HL-60 (cell line): ENCODE results near the gene ZNF507.

Source experiments
- CTCF ChIP-seq: IDR thresholded peaks from one replicate; pipeline ENCODE4 v1.5.1; 2011; ENCODE audit warnings: low read length, control low read depth, inconsistent platforms; ENCODE audit not compliant: insufficient read depth
- POLR2AphosphoS5 ChIP-seq: IDR thresholded peaks from 2 replicates; pipeline ENCODE4 v1.6.1; 2012; ENCODE audit warnings: low read depth
- REST ChIP-seq: IDR thresholded peaks from 2 replicates; pipeline ENCODE4 v1.6.1; 2012; ENCODE audit warnings: low read depth; ENCODE audit not compliant: insufficient replicate concordance

- no peak for TF ChIP-seq CTCF
- no peak for TF ChIP-seq REST
- no peak for TF ChIP-seq POLR2AphosphoS5
These were observed 16.3 kb downstream of the ZNF507 start for GRCh38 chr19:32361574-32362317.
